GM12878 (cell line): ENCODE data around the gene CUTC. TPM values are rescaled to one million over a fixed set of nuclear protein-coding genes. Genes with fewer than 3 reads are reported as not detected.

Experiments used
- ATAC-seq: fragments of 200-7000 bp; cut with Tn5 transposase; 3 replicates; pipeline ENCODE4 v1.9.1; 2020; ENCODE audit warnings: mild to moderate bottlenecking, moderate library complexity
- BruUV-seq: library from RNA; stranded (reverse); fragments of 400-500 nt; replicated peaks from 2 replicates; lab custom pipeline; 2021; lab: Mats Ljungman, UMichigan
- CTCF ChIA-PET: fragments of 300-600 bp; sonication (Branson Sonifier 250); formaldehyde crosslinking; extraction: SDS; loops from one replicate; lab custom pipeline; 2021; ENCODE audit warnings: inconsistent platforms; lab: Yijun Ruan, JAX
- POLR2A ChIA-PET: fragments of 350-600 bp; formaldehyde crosslinking; extraction: SDS; loops from one replicate; lab custom pipeline; 2021; ENCODE audit warnings: inconsistent platforms; lab: Charles Lee
- RAD21 ChIA-PET: fragments of 300-600 bp; sonication (Branson Sonifier 250); formaldehyde crosslinking; loops from one replicate; lab custom pipeline; 2023; ENCODE audit warnings: antibody characterized with exemption; ENCODE audit not compliant: unreplicated experiment; lab: Charles Lee
- SMC1A ChIA-PET: fragments of 300-600 bp; sonication (Branson Sonifier 250); formaldehyde crosslinking; loops from one replicate; lab custom pipeline; 2023; ENCODE audit not compliant: unreplicated experiment, uncharacterized antibody; lab: Charles Lee
- DNase-seq: peaks from one replicate; pipeline ENCODE4 v3.0.0-alpha.2; 2011; ENCODE audit warnings: low read depth, low spot score
- FAIRE-seq: peaks from 3 replicates; lab custom pipeline; 2011; peaks lifted over from hg19 to GRCh38; lab: Jason Lieb, UNC
- H2AFZ ChIP-seq: 2 replicates; pipeline ENCODE4 v1.6.0; 2011; ENCODE audit warnings: low read depth, low read length, control low read depth; ENCODE audit not compliant: control insufficient read depth
- H3K27ac ChIP-seq: 2 replicates; pipeline ENCODE4 v1.5.1; 2011; ENCODE audit warnings: control low read depth; ENCODE audit not compliant: control insufficient read depth, insufficient read depth
- H3K27me3 ChIP-seq, 2 experiments: replicated peaks in 1 of 2; 2 replicates each; pipeline versions ENCODE4 v1.6.0 to v1.6.1; 2011; ENCODE audit warnings: low read length in 1 of 2; ENCODE audit not compliant: control insufficient read depth in 2 of 2, insufficient read depth in 2 of 2
- H3K36me3 ChIP-seq, 2 experiments: 2 replicates each; pipeline ENCODE4 v1.5.1; 2011; ENCODE audit warnings: low read length in 1 of 2; ENCODE audit not compliant: control insufficient read depth in 2 of 2, insufficient read depth in 2 of 2
- H3K4me1 ChIP-seq: 2 replicates; pipeline ENCODE4 v1.6.1; 2011; ENCODE audit warnings: mild to moderate bottlenecking, low read length, moderate library complexity, mixed read lengths; ENCODE audit not compliant: control insufficient read depth, insufficient read depth
- H3K4me2 ChIP-seq: 2 replicates; pipeline ENCODE4 v1.6.0; 2011; ENCODE audit warnings: control low read depth; ENCODE audit not compliant: control insufficient read depth, insufficient read depth
- H3K4me3 ChIP-seq: fragments of 200-600 bp; sonication (generic); 2 replicates; pipeline ENCODE4 v1.5.1; 2016
- H3K79me2 ChIP-seq: 2 replicates; pipeline ENCODE4 v1.6.0; 2011; ENCODE audit warnings: low read length; ENCODE audit not compliant: control insufficient read depth, insufficient read depth
- H3K9ac ChIP-seq: 2 replicates; pipeline ENCODE4 v1.8.0; 2011; ENCODE audit warnings: low read length, control low read depth, mixed read lengths; ENCODE audit not compliant: control insufficient read depth, insufficient read depth
- H3K9me3 ChIP-seq: replicated peaks from 3 replicates; pipeline ENCODE4 v1.5.1; 2011; ENCODE audit warnings: mild to moderate bottlenecking, low read length; ENCODE audit not compliant: control insufficient read depth, insufficient read depth
- H4K20me1 ChIP-seq: 2 replicates; pipeline ENCODE4 v1.6.0; 2011; ENCODE audit not compliant: control insufficient read depth, insufficient read depth
- ASH2L ChIP-seq: fragments of 300-600, 200-600 bp; sonication (generic); IDR thresholded peaks from 2 replicates; pipeline ENCODE4 v1.6.1; 2017; ENCODE audit warnings: low read depth, mild to moderate bottlenecking, borderline replicate concordance
- HDAC6 ChIP-seq: fragments of 200-600 bp; sonication (generic); IDR thresholded peaks from one replicate; pipeline ENCODE4 v1.8.0; 2017; ENCODE audit warnings: antibody characterized with exemption; ENCODE audit not compliant: unreplicated experiment
- POLR2AphosphoS2 ChIP-seq: IDR thresholded peaks from 2 replicates; pipeline ENCODE4 v1.6.1; 2011; ENCODE audit warnings: low read depth, mild to moderate bottlenecking, low read length, improper control_type of control experiment, moderate library complexity
- SMC3 ChIP-seq: IDR thresholded peaks from 2 replicates; pipeline ENCODE4 v1.6.1; 2011; ENCODE audit warnings: low read length, improper control_type of control experiment, borderline replicate concordance
- SREBF2 ChIP-seq: IDR thresholded peaks from 2 replicates; pipeline ENCODE4 v1.6.1; 2012; ENCODE audit warnings: mild to moderate bottlenecking, low read length
- TCF7 ChIP-seq: IDR thresholded peaks from 2 replicates; pipeline ENCODE4 v1.6.1; 2014; ENCODE audit warnings: antibody characterized with exemption, borderline replicate concordance
- ZNF207 ChIP-seq: fragments of 450-650 bp; IDR thresholded peaks from 2 replicates; pipeline ENCODE4 v1.6.1; 2014; ENCODE audit warnings: antibody characterized with exemption, mild to moderate bottlenecking, borderline replicate concordance
- ZNF622 ChIP-seq: fragments of 450-650 bp; IDR thresholded peaks from 2 replicates; pipeline ENCODE4 v1.6.1; 2017; ENCODE audit warnings: mild to moderate bottlenecking, inconsistent platforms
- WGBS: methylation state at CpG from one replicate; pipeline ENCODE4 v1.1.6; 2016; ENCODE audit warnings: low lambda C conversion rate; ENCODE audit not compliant: insufficient replicate concordance, insufficient coverage; ENCODE audit errors: missing lambda C conversion rate; 5-methylcytosine and 5-hydroxymethylcytosine counted together
- in situ Hi-C: fragments of 300-500 bp; cut with MboI; formaldehyde crosslinking; loops from 9 replicates; pipeline ENCODE4 v1.14.3; 2018; ENCODE audit warnings: mixed read lengths
- intact Hi-C: fragments of 100-400 bp; cut with micrococcal nuclease; formaldehyde crosslinking; loops from one replicate; pipeline ENCODE4 v1.14.2; 2022; ENCODE audit not compliant: unreplicated experiment
- polyA plus RNA-seq, 11 experiments: library from polyadenylated mRNA; depleted of rRNA in 4 of 11; unstranded in 6 of 11; stranded (reverse) in 5 of 11; fragments of >200 nt; fragmentation: Nextera tagmentation in 4 of 11; fragmentation: Illumina TruSeq in 1 of 11; extraction: Ambion mirVana in 4 of 11; extraction: Trizol in 1 of 11; gene quantifications; 1 replicate in 1 of 11; 2 replicates in 10 of 11; pipeline versions ENCODE4 v1.2.1 to v1.2.3, GENCODE V29; 2011 to 2016; ENCODE audit warnings: inconsistent platforms in 2 of 11, missing spikeins in 2 of 11, low read depth in 1 of 11
- total RNA-seq, 4 experiments: library from RNA; depleted of rRNA in 3 of 4; stranded (reverse); fragments of >200 nt in 3 of 4; fragmentation: Illumina TruSeq in 1 of 4; extraction: Trizol in 1 of 4; gene quantifications; 2 replicates each; pipeline versions ENCODE4 v1.2.1 to v1.2.3, GENCODE V29; 2013 to 2021
- TF ChIP-seq, protein P1 (sequence below): IDR thresholded peaks from 2 replicates; pipeline ENCODE4 v1.6.1; 2012; ENCODE audit warnings: mild to moderate bottlenecking, low read depth, low read length

Gene CUTC
- total and polyA plus RNA-seq, 10 of the 15 experiments (the other 5 are each of a cell fraction or from before 2014, with no cell fraction given), result 23.8 to 71.7 (median 40.8) TPM

DNA sequence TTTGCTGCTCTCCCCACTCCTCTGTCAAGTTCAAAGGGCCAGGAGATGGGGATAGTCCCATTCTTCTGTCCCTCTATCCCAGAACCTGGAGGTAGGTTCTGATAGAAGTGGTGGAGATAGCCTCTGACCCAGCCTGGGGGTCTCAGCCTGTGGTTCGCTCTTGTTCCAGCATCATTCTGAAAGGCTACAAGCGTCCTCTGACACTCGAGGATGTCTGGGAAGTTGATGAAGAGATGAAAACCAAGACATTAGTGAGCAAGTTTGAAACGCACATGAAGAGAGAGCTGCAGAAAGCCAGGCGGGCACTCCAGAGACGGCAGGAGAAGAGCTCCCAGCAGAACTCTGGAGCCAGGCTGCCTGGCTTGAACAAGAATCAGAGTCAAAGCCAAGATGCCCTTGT is 64.9 kb downstream of the CUTC start:
- DNase-seq, result no peak
- POLR2A ChIA-PET, result interaction anchor here (0.6 kb wide), 1 partner anchor 9 kb away, joined by 3 read pairs; no protein-coding TSS in a partner anchor
- RAD21 ChIA-PET, result no interaction called here
- Histone ChIP-seq H4K20me1 (no peaks in the 10 kb centered on the region), H3K27me3 (no peaks in the 10 kb centered on the region), H3K4me1 (no peaks in the 10 kb centered on the region), H3K27ac (no peak overlapping the region), H2AFZ (no peak overlapping the region), H3K79me2 (no peaks in the 10 kb centered on the region), H3K4me3 (no peak overlapping the region), H3K4me2 (no peak overlapping the region), H3K9me3 (no peaks in the 10 kb centered on the region), H3K9ac (no peak overlapping the region), H3K36me3 (no peaks in the 10 kb centered on the region)
- CTCF ChIA-PET, result no interaction called here
- SMC1A ChIA-PET, result interaction anchor here (0.6 kb wide), 1 partner anchor 233 kb away, joined by 3 read pairs; no protein-coding TSS in a partner anchor
- WGBS, result 56% methylated on average over 6 of the region's 6 CpGs
- no TSS peak for BruUV-seq
- ATAC-seq, result no peak
- intact Hi-C loops (no loop called here), in situ Hi-C loops (no loop called here)
- TF ChIP-seq SMC3 (no peak), ZNF622 (no peak), HDAC6 (no peak), TCF7 (no peak), POLR2AphosphoS2 (no peak), ZNF207 (no peak), ASH2L (no peak), SREBF2 (no peak)
- TF ChIP-seq, protein P1, sequence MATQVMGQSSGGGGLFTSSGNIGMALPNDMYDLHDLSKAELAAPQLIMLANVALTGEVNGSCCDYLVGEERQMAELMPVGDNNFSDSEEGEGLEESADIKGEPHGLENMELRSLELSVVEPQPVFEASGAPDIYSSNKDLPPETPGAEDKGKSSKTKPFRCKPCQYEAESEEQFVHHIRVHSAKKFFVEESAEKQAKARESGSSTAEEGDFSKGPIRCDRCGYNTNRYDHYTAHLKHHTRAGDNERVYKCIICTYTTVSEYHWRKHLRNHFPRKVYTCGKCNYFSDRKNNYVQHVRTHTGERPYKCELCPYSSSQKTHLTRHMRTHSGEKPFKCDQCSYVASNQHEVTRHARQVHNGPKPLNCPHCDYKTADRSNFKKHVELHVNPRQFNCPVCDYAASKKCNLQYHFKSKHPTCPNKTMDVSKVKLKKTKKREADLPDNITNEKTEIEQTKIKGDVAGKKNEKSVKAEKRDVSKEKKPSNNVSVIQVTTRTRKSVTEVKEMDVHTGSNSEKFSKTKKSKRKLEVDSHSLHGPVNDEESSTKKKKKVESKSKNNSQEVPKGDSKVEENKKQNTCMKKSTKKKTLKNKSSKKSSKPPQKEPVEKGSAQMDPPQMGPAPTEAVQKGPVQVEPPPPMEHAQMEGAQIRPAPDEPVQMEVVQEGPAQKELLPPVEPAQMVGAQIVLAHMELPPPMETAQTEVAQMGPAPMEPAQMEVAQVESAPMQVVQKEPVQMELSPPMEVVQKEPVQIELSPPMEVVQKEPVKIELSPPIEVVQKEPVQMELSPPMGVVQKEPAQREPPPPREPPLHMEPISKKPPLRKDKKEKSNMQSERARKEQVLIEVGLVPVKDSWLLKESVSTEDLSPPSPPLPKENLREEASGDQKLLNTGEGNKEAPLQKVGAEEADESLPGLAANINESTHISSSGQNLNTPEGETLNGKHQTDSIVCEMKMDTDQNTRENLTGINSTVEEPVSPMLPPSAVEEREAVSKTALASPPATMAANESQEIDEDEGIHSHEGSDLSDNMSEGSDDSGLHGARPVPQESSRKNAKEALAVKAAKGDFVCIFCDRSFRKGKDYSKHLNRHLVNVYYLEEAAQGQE, result no peak
- no peak for FAIRE-seq
